ENCODE data around the gene BDH1. TPM values are rescaled to one million over a fixed set of nuclear protein-coding genes. Genes with fewer than 3 reads are reported as not detected.

The BDH1 gene
- total RNA-seq, 1 donor from 2014 or later = 12.4 TPM

GRCh38 chr3:197542741-197543454 is 12.9 kb downstream of the BDH1 start:
- H3K9me3 ChIP-seq = no peaks in the 10 kb centered on the region
- no peak overlapping the region for H3K27ac ChIP-seq
- peaks cover 16% of the 10 kb centered on the region for H3K4me1 ChIP-seq
- TF ChIP-seq CTCF (IDR thresholded peaks at IDR 0.05) = no peak
- DNase-seq = peak; percentile 74
- peak; percentile 64 to 78 for ATAC-seq
- intact Hi-C loops (cut with DNase I) = no loop called here
- H3K4me3 ChIP-seq = no peak overlapping the region
- no peaks in the 10 kb centered on the region for H3K36me3 ChIP-seq
- H3K27me3 ChIP-seq (ENCODE audit: low read depth) = no peaks in the 10 kb centered on the region

GRCh38 chr3:197541756-197542539 is 13.8 kb downstream of the BDH1 start:
- no peak for ATAC-seq
- Histone ChIP-seq H3K9me3 (no peaks in the 10 kb centered on the region), H3K4me3 (no peak overlapping the region), H3K4me1 (peaks cover 16% of the 10 kb centered on the region), H3K27me3 (ENCODE audit: low read depth) (no peaks in the 10 kb centered on the region), H3K27ac (no peak overlapping the region), H3K36me3 (no peaks in the 10 kb centered on the region)
- no peak for TF ChIP-seq CTCF (IDR thresholded peaks at IDR 0.05)
- no peak for DNase-seq
- intact Hi-C loops (cut with DNase I) = no loop called here

- DNase-seq (no peak), ATAC-seq (no peak)
- H3K9me3 ChIP-seq = no peaks in the 10 kb centered on the region
- no peaks in the 10 kb centered on the region for H3K27me3 ChIP-seq (ENCODE audit: low read depth)
- H3K4me1 ChIP-seq = peaks cover 16% of the 10 kb centered on the region
- intact Hi-C loops (cut with DNase I) = no loop called here
- no peaks in the 10 kb centered on the region for H3K36me3 ChIP-seq
- no peak overlapping the region for H3K27ac ChIP-seq
- no peak overlapping the region for H3K4me3 ChIP-seq
- TF ChIP-seq CTCF (IDR thresholded peaks at IDR 0.05) = no peak
Measured at GRCh38 chr3:197540961-197541377, 14.8 kb downstream of the BDH1 start.

GRCh38 chr3:197539651-197540051 is 16.1 kb downstream of the BDH1 start:
- H3K9me3 ChIP-seq = no peaks in the 10 kb centered on the region
- no peak overlapping the region for H3K27ac ChIP-seq
- intact Hi-C loops (cut with DNase I) = no loop called here
- peaks cover 11% of the 10 kb centered on the region for H3K4me1 ChIP-seq
- DNase-seq = no peak
- no peak for TF ChIP-seq CTCF (IDR thresholded peaks at IDR 0.05)
- no peaks in the 10 kb centered on the region for H3K27me3 ChIP-seq (ENCODE audit: low read depth)
- H3K4me3 ChIP-seq = no peak overlapping the region
- H3K36me3 ChIP-seq = no peaks in the 10 kb centered on the region
- ATAC-seq = peak in 1 of 2 donors; percentile 59

GRCh38 chr3:197533927-197534725 is 21.6 kb downstream of the BDH1 start:
- DNase-seq = no peak
- no peaks in the 10 kb centered on the region for H3K27me3 ChIP-seq (ENCODE audit: low read depth)
- no peak overlapping the region for H3K27ac ChIP-seq
- intact Hi-C loops (cut with DNase I) = no loop called here
- H3K36me3 ChIP-seq = peaks cover 13% of the 10 kb centered on the region
- ATAC-seq = peak in 1 of 2 donors; percentile 31
- no peaks in the 10 kb centered on the region for H3K4me1 ChIP-seq
- no peak for TF ChIP-seq CTCF (IDR thresholded peaks at IDR 0.05)
- H3K9me3 ChIP-seq = no peaks in the 10 kb centered on the region
- H3K4me3 ChIP-seq = no peak overlapping the region
